Glomerular endothelial cell (primary cell): Measurements from ENCODE around the gene LCLAT1. TPM values are rescaled to one million over a fixed set of nuclear protein-coding genes. Genes with fewer than 3 reads are reported as not detected.
"Not testable (repeated sequence)": the region's sequence is repeated elsewhere in the genome, so short reads cannot be mapped to it uniquely, and the experiment has no call there.

Experiments used
- DNase-seq: peaks from one replicate; pipeline ENCODE4 v3.0.0-alpha.2; 2011; ENCODE audit warnings: low read depth, low spot score; ENCODE audit errors: extremely low read depth
- total RNA-seq: library from RNA; depleted of rRNA; stranded (reverse); fragments of >200 nt; gene quantifications from 2 replicates; pipeline ENCODE4 v1.2.3, GENCODE V29; 2015

LCLAT1 gene
- total RNA-seq, 1 donor from 2014 or later, result 21.9 TPM

GRCh38 chr2:30453498-30453897 is 6.5 kb downstream of the LCLAT1 start:
- no peak for DNase-seq

GRCh38 chr2:30454571-30454970 is 7.5 kb downstream of the LCLAT1 start:
- no peak for DNase-seq

- DNase-seq, result no peak
These were observed 8.2 kb downstream of the LCLAT1 start for GRCh38 chr2:30455114-30455738.

GRCh38 chr2:30456106-30456505 is 9.1 kb downstream of the LCLAT1 start:
- DNase-seq, result no peak

GRCh38 chr2:30456579-30456978 is 9.5 kb downstream of the LCLAT1 start:
- no peak for DNase-seq

GRCh38 chr2:30457296-30457695 is 10.2 kb downstream of the LCLAT1 start:
- no peak for DNase-seq

- no peak for DNase-seq
These were observed 12.1 kb downstream of the LCLAT1 start for GRCh38 chr2:30459140-30459539.

GRCh38 chr2:30462131-30462857 is 15.2 kb downstream of the LCLAT1 start:
- no peak for DNase-seq

- DNase-seq, result no peak
These were observed 16.5 kb downstream of the LCLAT1 start for GRCh38 chr2:30463535-30463934.

- DNase-seq, result no peak
These were observed 17.6 kb downstream of the LCLAT1 start for GRCh38 chr2:30464544-30465170.

- DNase-seq, result no peak
These were observed 18.1 kb downstream of the LCLAT1 start for GRCh38 chr2:30465171-30465545.

GRCh38 chr2:30466216-30466615 is 19.2 kb downstream of the LCLAT1 start:
- no peak for DNase-seq

GRCh38 chr2:30467062-30467826 is 20.2 kb downstream of the LCLAT1 start:
- not testable (repeated sequence) for DNase-seq

GRCh38 chr2:30470426-30470825 is 23.4 kb downstream of the LCLAT1 start:
- no peak for DNase-seq

GRCh38 chr2:30472326-30472725 is 25.3 kb downstream of the LCLAT1 start:
- DNase-seq, result no peak

- DNase-seq, result no peak
These were observed 28.5 kb downstream of the LCLAT1 start for GRCh38 chr2:30475542-30475941.

GRCh38 chr2:30476636-30477035 is 29.6 kb downstream of the LCLAT1 start:
- DNase-seq, result no peak

GRCh38 chr2:30480703-30481322 is 33.8 kb downstream of the LCLAT1 start:
- DNase-seq, result no peak

- no peak for DNase-seq
These were observed 34.3 kb downstream of the LCLAT1 start for GRCh38 chr2:30481323-30481800.

GRCh38 chr2:30482011-30482410 is 35.0 kb downstream of the LCLAT1 start:
- no peak for DNase-seq

GRCh38 chr2:30484145-30484544 is 37.1 kb downstream of the LCLAT1 start:
- DNase-seq, result no peak
